ENCODE data around the gene GNE.
"Not testable (repeated sequence)": the region's sequence is repeated elsewhere in the genome, so short reads cannot be mapped to it uniquely, and the experiment has no call there.

GRCh38 chr9:36239205-36239604 is 19.0 kb downstream of the GNE start:
- TF ChIP-seq CTCF, POLR2A (IDR thresholded peaks at IDR 0.05): not testable (repeated sequence)

Measured in esophagus squamous epithelium (tissue), 4 donors.